Stimulated activated CD8-positive, alpha-beta memory T cell treated with anti-CD3 and anti-CD28 coated beads, Interleukin-15, amount 100 ng/mL, for 48 hours (primary cell): ENCODE data around the gene HSD17B13.
"Not testable (repeated sequence)": the region's sequence is repeated elsewhere in the genome, so short reads cannot be mapped to it uniquely, and the experiment has no call there.

ENCODE experiments used
- DNase-seq, 2 donors: peaks; one replicate each; pipeline ENCODE4 v3.0.0-alpha.2; 2020; ENCODE audit warnings: low read depth in 2 of 2

Gene HSD17B13, protein sequence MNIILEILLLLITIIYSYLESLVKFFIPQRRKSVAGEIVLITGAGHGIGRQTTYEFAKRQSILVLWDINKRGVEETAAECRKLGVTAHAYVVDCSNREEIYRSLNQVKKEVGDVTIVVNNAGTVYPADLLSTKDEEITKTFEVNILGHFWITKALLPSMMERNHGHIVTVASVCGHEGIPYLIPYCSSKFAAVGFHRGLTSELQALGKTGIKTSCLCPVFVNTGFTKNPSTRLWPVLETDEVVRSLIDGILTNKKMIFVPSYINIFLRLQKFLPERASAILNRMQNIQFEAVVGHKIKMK

DNA sequence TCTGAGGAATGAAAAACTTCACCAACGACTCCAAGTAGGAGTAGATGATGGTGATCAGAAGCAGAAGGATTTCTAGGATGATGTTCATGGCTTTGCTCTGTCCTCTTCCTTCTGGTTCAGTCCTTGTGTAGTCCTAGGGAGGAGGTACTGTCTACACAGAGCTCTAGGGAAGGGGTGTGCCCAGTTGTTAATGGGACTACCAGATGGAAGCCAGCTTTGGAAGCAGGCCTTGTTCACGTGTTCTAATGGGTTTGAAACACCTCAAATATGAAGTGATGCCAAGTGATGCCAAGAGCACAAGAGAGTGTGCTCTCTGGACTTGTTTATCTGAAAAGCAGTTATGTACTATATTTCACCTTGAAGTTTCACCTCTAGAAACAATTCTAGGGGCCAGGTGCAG lies at the start of gene HSD17B13:
Gene HSD17B13, minus strand, starts transcription at position 129 of the 400 bp plus-strand sequence. Its CDS starts 41 bp downstream, at position 88.
- DNase-seq: no peak

DNA sequence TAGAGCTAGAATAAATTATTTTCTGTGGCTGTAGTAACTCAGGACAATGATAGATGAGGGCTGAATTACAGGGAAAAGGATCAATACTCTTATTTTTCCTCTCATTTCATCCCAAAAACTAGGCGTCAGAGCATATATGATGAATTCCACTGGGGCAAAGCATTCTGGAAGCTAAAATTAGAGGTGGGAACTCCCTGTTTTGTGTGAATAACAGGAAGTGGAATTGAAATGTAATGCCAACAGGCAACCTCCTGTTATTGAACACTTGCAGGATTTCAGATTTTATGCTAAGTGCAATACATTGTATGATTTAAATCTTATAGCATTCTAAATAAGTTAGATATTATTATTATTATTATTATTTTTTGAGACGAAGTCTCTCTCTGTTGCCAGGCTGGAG lies 47.4 kb upstream of the HSD17B13 start:
- no peak for DNase-seq

DNA sequence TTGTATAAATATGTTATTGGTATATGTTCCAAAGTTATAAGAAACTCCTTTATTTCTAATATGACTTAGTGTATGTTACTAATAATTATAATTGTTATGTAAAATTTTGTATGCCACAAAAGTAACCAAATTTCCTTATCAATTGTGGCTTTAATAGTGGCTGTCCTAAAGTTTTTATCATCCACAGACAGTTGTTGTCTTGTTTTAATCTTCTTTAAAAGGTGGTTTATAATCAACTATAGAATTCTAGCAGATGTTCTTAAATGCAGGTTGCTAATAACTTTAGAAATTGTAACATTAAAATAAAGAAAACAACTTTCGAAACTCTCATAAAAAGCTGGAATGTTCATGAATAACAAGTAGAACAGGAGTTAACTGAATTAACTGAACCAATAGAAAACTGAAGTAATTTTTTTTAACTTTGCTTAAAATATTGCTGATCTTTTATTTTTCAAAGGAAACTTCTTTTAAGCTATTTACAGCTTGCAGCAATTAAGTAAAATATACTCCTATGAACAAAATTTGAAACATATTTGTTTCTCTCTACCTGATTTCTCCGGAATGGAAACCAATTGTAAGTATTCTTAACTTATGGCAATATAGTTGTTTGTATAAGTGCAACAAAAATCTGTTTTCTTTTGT lies 44.0 kb upstream of the HSD17B13 start:
- no peak for DNase-seq

DNA sequence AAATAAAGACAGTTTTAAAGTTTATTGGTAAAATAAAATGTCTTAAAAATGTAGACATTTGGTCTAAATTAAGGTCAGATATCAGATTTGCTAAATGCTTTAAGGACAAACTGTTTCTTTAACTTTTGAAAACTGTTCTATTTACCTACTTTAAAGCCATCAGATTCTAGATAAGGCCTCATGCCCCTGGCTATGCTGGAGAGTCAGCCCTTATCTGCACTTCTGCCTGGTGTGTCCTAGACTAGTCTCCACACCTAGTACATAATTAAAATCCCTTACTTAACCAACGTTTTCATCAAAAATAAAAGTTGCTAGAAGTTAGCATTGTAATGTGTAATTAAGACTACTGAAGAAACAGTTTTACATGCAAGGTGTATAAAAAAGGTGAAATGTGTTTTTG lies 42.7 kb upstream of the HSD17B13 start:
- DNase-seq: no peak

DNA sequence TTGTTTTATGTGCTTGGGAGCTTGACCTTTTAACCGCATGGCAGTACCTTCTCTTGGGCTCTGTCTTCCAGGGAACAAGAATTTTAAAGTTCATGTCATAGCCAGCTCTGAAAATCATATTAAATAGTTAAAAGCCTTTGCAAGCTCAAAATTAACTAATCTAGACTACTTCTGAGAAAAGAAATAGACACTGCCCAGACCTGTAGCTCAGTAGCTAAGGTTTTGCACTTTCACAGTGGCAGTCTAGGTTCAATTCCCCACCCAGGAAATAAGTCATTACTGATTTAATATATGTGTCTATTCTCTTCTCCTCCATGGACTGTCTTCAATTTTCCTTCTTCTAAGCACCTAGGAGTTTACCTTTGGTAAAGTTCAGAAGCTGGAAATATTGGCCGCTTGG lies 40.9 kb upstream of the HSD17B13 start:
- DNase-seq: no peak

DNA sequence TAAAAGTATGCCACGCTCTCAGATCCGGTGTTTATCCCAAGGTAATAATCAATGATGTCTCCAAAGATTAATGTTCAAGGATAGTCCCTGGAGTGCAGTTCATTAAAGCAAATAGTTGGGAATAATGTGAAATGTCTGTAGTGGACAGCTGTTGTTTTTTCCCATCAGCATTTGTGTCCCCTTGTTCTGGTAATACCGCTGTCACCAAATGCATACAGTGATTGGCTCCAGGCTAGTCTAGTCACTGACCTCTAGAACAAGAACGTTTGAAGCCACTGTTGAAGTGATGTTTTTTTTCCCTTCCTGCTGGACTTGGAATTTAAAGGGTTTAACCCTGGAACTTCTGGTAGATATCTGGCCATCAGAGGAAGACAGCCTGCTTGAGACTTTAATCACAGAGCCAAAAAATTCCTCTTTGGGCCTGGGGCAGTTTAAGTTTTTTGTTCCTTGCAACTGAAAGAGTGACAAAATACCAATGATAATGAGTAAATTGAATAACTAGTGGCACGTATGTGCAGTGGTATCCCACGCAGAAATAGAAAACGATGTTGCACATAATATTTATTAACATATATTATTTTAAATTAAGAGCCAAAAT lies 37.8 kb upstream of the HSD17B13 start:
- no peak for DNase-seq

DNA sequence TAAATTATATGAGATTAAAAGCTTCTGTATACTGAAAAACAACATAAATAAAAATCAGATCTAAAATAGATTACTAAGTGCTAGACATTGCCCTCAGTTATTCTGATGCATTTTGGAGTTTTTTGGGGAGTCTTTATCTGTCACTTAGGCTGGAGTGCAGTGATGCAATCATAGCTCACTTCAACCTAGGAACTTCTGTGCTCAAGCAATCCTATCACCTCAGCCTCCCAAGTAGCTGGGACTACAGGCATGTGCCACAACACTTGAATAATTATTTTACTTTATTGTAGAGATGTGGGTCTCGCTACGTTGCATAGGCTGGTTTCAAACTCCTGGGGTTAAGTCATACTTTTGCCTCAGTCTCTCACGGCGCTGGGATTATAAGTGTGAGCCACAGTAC lies 36.6 kb upstream of the HSD17B13 start:
- no peak for DNase-seq

DNA sequence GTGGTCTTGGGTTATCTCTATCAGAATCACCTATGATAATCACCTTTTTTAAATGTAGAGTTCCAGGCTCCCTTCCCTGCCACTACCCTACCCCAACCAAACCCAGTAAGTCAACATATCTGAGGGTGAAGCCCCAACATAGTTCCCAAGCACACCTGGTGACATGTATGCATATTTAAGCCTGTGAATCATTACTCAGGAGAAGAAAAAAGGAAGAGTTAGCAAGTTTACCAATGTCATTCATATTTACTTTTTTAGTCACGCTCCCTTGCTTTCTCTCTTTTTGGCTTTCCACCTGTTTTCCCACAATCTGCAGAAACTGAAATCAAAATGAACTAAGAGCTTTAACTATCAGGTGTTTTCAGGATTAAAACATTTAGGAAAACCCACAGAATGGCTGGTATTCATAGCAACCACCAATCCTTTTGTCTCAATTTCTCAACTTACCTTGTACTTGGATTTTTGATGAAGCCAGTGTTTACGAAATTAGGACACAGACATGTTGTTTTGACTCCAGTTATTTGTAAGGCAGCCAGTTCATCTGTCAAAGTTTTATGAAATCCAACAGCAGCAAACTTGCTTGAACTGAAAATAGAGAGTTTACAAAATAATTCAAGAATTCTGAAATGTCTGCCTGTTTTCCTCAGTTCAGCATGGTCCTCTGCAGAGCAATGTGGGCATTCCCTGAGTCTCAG lies 34.3 kb upstream of the HSD17B13 start:
- no peak for DNase-seq

DNA sequence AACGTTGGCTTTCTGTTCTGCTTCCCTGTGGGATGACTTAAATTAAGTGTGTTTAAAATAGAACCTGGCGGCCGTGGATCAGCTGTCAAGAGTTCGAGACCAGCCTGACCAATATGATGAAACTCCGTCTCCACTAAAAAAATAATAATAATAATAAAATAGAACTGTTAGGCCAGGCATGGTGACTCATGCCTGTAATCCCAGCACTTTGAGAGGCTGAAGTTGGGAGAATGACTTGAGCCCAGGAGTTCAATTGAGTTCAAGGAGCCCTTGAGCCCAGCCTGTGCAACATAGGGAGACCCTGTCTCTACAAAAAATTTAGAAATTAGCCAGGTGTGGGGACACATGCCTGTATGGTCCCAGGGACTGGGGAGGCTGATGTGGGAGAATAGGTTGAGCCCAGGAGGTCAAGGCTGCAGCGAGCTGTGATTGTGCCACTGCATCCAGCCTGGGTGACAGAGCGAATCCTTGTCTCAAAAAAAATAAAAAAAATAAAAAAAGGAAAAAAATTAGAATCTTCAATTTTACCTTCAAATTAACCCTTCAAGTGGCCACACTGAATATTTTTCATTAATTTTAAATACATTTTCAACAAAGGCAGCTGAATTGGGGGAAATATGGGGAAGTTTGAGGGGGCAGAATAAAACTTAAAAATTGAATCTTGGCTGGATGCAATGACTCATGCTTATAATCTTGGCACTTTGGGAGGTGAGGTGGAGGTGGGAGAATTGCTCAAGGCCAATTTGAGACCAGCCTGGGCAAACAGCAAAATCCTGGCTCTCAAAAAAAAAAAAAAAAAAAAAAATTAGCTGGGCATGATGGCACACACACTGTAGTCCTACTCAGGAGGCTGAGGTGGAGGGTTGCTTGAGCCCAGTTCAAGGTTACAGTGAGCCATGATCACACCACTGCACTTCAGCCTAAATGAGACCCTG lies 31.8 kb upstream of the HSD17B13 start:
- DNase-seq: no peak

DNA sequence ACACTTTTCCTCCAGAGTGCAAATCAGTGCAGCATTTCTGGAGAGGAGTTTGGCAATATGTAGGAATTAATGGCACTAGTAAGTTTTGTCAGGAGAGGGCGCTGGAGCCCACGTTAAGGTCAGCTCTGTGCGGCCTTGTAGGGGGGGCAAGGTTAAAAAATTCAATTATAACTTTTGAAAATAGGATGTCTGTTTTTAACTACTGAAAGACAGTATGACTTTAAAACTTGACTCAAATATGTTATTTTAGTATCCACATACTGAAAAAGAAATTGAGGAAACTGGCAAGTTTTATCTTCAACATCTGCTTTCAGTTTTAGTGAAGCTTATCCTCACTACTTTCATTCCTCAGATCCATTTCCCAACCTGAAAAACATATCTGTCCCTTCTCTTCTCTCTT lies 30.9 kb upstream of the HSD17B13 start:
- no peak for DNase-seq

DNA sequence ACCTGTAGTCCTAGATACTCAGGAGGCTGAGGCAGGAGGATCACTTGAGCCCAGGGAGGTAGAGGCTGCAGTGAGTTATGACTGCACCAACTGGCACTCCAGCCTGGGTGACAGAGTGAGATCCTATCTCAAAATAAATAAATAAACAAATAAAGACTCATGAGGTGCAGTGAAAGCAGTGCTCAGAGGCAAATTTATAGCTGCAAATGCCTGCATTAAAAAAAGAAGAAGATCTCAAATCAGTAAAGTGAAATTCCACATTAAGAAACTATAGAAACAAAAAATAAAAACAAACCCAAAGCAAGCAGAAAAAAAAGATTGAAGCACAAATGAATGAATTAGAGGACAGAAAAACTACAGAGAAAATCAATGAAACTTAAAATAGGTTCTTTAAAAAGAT lies 22.5 kb upstream of the HSD17B13 start:
- no peak for DNase-seq

DNA sequence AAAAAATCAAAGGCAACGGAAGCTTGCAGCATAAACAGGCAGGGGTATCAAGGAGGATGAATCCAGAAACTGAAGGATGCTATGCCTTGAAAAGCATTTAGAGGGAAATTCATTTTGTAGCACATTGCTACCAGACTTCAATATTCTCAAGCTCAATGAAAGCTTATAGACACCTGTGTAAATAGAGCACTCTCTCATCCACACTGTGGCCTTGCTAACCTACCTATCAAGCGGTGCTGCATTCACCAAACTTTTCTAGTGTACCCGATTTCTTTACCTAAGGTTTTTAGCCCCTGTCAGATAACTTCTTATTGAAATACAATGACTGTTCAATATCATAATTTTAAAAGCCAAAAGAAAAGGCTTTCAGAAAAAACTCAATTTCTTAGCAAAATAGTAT lies 20.2 kb upstream of the HSD17B13 start:
- no peak for DNase-seq

DNA sequence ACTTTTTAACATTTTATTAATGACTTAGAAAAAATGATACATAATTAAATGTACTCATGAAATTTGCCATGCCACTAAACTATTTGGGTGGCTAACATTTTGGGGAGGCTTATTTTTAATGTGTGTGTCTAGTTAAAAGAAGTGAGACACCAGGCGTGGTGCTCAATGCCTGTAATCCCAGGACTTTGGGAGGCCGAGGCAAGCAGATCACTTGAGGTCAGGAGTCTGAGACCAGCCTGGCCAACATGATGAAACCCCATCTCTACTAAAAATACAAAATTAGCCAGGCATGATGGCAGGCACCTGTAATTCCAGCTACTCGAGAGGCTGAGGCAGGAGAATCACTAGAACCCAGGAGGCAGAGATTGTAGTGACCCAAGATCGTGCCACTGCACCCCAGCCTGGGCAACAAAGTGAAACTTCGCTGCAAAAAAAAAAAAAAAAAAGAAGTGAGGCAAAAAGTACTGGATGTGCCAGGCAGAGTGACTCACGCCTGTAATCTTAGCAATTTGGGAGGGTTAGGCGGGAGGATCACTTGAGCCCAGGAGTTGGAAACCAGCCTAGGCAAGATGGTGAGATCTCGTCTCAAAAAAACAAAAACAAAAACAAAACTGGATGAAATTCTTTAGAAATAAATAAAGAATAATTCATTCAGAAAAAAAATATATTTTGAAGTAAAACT lies 19.4 kb upstream of the HSD17B13 start:
- DNase-seq: not testable (repeated sequence)

DNA sequence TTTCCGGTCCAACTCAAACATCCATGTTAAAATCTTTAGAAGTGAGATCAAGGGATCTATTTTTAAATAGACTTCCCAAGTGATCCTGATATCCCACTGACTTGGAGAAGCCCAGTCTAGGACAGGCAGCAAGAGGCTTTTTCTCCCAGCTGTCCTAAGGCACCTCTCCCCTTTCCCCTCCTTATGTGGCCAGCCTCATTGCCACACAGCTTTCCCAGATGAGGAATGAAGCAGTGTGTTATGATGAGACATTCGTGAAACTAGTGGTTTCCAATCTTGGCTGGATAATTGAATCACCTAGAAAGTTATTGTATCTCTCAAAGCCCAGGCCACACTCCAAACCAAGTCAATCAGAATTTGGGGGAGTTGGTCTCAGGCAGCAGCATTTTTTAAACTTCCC lies 16.8 kb upstream of the HSD17B13 start:
- no peak for DNase-seq

DNA sequence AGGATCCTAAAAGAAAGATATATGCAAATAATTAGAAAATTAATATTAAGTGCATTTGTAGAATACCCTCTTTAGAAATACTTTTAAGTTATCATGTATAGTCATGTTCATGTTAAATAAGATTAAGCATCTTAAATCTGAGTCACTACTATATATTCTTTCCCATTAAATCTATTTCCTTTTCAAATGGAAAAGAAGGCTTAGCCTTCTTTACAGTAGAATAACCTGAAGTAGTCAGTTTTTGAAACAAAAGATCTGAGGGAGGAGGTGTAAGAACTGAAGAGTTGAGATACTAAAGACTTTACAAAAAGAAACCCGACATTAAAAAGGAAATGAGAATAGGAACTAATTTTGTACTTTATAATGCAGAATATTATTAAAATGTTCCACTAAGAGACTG lies 14.7 kb upstream of the HSD17B13 start:
- no peak for DNase-seq

DNA sequence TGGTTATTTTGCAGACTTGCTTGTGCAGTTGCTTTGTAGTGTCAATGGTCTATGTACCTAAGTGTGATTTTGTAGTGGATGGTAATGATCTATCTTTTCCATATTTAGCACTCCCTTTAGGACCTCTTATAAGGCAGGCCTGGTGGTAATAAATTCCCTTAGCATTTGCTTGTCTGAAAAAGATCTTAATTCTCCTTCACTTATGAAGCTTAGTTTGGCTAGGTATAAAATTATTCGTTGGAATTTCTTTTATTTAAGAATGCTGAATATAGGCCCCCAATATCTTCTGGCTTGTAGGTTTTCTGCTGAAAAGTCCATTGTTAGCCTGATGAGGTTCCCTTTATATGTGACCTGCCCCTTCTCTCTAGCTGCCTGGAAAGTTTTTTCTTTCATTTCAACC lies 10.6 kb upstream of the HSD17B13 start:
- no peak for DNase-seq

DNA sequence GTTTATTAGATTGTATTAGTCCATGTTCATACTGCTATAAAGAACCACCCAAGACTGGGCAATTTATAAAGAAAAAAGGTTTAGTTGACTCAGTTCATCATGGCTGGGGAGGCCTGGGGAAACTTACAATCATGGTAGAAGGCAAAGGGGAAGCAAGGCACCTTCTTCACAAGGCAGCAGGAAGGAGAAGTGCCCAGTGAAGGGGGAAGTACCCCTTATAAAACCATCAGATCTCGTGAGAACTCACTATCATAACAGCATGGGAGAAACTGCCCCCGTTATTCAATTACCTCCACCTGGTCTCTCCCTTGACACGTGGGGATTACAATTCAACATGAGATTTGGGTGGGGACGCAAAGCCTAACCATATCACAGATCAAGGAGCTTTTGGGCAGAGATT lies 8.1 kb upstream of the HSD17B13 start:
- no peak for DNase-seq

DNA sequence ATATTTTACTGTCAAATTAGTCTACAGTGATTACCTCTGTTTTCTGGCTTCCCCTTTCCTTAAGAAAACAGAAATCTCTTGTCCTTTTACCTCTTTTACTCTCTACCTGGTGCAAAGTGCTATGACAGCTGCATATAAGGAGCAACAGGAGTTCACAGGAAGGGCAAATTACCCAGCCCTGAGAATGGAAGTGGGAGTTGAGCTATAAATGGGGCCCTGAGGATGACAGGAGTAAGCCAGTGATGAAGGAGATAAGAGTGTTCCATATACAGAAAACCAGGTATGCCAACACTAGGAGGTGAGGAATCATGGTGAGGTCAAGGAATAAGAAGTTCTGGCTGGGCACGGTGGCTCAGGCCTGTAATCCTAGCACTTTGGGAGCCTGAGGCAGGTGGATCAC lies 4.5 kb upstream of the HSD17B13 start:
- DNase-seq: no peak

DNA sequence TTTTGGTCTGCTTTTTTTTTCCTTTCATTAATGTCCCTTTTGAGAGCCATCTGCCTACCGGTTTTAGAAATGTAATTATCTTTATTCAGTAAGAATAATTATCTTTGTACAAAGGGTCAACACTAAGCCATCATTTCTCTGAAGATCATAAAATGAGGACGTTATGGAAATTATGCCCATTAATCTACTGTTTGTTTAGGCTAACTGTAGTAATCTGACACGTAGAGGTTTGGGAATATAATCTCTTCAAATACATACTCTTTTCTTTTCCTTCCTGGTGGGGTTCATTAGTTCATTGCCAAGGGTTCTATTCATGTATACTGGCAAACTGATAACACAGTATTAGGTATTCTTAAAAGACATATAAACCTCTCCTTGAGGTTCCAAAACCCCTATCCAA lies 3.8 kb upstream of the HSD17B13 start:
- DNase-seq: no peak

DNA sequence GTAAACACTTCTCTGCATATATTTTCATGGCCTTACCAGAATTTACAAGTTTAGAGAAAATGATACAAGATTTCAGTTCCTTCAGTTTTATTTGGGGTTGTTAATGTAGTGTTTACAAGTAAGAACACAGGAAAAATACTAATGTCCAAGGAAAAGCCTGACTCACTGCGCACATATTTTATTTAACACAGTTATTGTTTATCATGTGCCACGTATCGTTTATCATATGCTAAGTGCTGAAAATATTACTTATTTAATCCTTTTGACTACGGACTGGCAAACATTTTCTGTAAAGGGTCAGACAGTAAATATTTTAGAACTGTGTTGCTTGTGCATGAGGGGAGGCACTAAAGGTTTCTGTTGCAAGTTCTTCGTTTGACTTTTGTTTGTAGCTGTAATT lies 794 bp downstream of the HSD17B13 start:
- no peak for DNase-seq

DNA sequence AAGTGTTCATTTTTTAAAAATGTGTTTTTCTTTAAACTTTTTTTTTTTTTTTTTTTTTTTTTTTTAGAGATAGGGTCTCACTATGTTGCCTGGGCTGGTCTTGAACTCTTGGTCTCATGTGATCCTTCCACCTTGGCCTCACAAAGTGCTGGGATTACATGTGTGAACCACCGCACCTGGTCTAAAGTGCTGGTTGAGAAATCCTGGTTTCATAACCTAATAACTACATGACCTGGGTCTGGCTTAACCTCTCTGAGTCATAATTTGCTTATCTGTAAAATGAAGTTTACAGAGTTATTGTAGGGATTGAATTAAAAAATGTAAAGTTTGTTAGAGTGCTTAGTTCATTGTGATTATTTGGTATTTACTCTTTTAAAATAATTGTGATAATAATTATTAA lies 5.2 kb downstream of the HSD17B13 start:
- no peak for DNase-seq
